SU-DHL-6 (cell line): ENCODE data around the gene KCNJ12.
"Not testable (repeated sequence)": the region's sequence is repeated elsewhere in the genome, so short reads cannot be mapped to it uniquely, and the experiment has no call there.

Source experiments
- EZH2phosphoT487 ChIP-seq: fragments of 200-600 bp; sonication (generic), shearing (Covaris generic); conservative IDR thresholded peaks from 2 replicates; pipeline ENCODE4 v1.6.1; 2018; ENCODE audit warnings: mild to moderate bottlenecking, antibody characterized with exemption, low read length, moderate library complexity, mixed read lengths
- TF ChIP-seq, protein P1 (sequence below): fragments of 200-600 bp; sonication (generic); IDR thresholded peaks from one replicate; pipeline ENCODE4 v1.5.1; 2017; ENCODE audit warnings: antibody characterized with exemption, mild to moderate bottlenecking, low read length, moderate library complexity; ENCODE audit not compliant: insufficient read depth, poor library complexity, severe bottlenecking

GRCh38 chr17:21439015-21439336, 62.8 kb downstream of the KCNJ12 start:
- TF ChIP-seq, protein P1, sequence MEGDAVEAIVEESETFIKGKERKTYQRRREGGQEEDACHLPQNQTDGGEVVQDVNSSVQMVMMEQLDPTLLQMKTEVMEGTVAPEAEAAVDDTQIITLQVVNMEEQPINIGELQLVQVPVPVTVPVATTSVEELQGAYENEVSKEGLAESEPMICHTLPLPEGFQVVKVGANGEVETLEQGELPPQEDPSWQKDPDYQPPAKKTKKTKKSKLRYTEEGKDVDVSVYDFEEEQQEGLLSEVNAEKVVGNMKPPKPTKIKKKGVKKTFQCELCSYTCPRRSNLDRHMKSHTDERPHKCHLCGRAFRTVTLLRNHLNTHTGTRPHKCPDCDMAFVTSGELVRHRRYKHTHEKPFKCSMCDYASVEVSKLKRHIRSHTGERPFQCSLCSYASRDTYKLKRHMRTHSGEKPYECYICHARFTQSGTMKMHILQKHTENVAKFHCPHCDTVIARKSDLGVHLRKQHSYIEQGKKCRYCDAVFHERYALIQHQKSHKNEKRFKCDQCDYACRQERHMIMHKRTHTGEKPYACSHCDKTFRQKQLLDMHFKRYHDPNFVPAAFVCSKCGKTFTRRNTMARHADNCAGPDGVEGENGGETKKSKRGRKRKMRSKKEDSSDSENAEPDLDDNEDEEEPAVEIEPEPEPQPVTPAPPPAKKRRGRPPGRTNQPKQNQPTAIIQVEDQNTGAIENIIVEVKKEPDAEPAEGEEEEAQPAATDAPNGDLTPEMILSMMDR: not testable (repeated sequence)
- TF ChIP-seq EZH2phosphoT487: not testable (repeated sequence)
